ENCODE results near the gene BRWD1.

- no peak for TF ChIP-seq CTCF (IDR thresholded peaks at IDR 0.05)
- TF ChIP-seq ZFX (IDR thresholded peaks at IDR 0.05; ENCODE audit: borderline replicate concordance): no peak
Observed at GRCh38 chr21:39168800-39169199, 144.6 kb downstream of the BRWD1 start.
